Skeletal muscle cell (primary cell): ENCODE measurements around the gene ANKRD11.

Experiments used
- DNase-seq: peaks from one replicate; pipeline ENCODE4 v3.0.0-alpha.2; 2010; ENCODE audit warnings: low read depth
- H3K4me3 ChIP-seq: 2 replicates; pipeline ENCODE4 v1.5.1; 2011; ENCODE audit warnings: low read depth, mild to moderate bottlenecking, control low read depth, low read length, moderate library complexity

The ANKRD11 gene

GRCh38 chr16:89490439-89491237 is at the start of gene ANKRD11:
Gene ANKRD11, minus strand, starts transcription at chr16:89490561. Its CDS starts 173,542 bp downstream, at chr16:89317019.
- peak; percentile 99 for DNase-seq
- H3K4me3 ChIP-seq: peak within 1 kb of the TSS; percentile 92

GRCh38 chr16:89538286-89538685 is 47.9 kb upstream of the ANKRD11 start:
- no peak for DNase-seq
- H3K4me3 ChIP-seq: no peak overlapping the region

- no peak overlapping the region for H3K4me3 ChIP-seq
- no peak for DNase-seq
Measured at GRCh38 chr16:89537549-89537925, 47.2 kb upstream of the ANKRD11 start.

- no peak for DNase-seq
- no peak overlapping the region for H3K4me3 ChIP-seq
Measured at GRCh38 chr16:89536886-89537548, 46.7 kb upstream of the ANKRD11 start.

GRCh38 chr16:89536371-89536770 is 46.0 kb upstream of the ANKRD11 start:
- no peak for DNase-seq
- no peak overlapping the region for H3K4me3 ChIP-seq

GRCh38 chr16:89534252-89534756 is 43.9 kb upstream of the ANKRD11 start:
- H3K4me3 ChIP-seq: no peak overlapping the region
- peak; percentile 39 for DNase-seq

- no peak for DNase-seq
- no peak overlapping the region for H3K4me3 ChIP-seq
Measured at GRCh38 chr16:89531821-89532526, 41.6 kb upstream of the ANKRD11 start.

- DNase-seq: no peak
- no peak overlapping the region for H3K4me3 ChIP-seq
Measured at GRCh38 chr16:89530401-89531381, 40.3 kb upstream of the ANKRD11 start.

- H3K4me3 ChIP-seq: no peak overlapping the region
- no peak for DNase-seq
Measured at GRCh38 chr16:89529097-89529496, 38.7 kb upstream of the ANKRD11 start.

GRCh38 chr16:89525146-89525913 is 35.0 kb upstream of the ANKRD11 start:
- H3K4me3 ChIP-seq: no peak overlapping the region
- no peak for DNase-seq

GRCh38 chr16:89523680-89524344 is 33.5 kb upstream of the ANKRD11 start:
- no peak overlapping the region for H3K4me3 ChIP-seq
- DNase-seq: no peak

- DNase-seq: no peak
- H3K4me3 ChIP-seq: no peak overlapping the region
Measured at GRCh38 chr16:89522287-89522686, 31.9 kb upstream of the ANKRD11 start.

- DNase-seq: no peak
- no peak overlapping the region for H3K4me3 ChIP-seq
Measured at GRCh38 chr16:89519881-89520280, 29.5 kb upstream of the ANKRD11 start.

- DNase-seq: no peak
- no peak overlapping the region for H3K4me3 ChIP-seq
Measured at GRCh38 chr16:89517128-89517527, 26.8 kb upstream of the ANKRD11 start.

- no peak for DNase-seq
- no peak overlapping the region for H3K4me3 ChIP-seq
Measured at GRCh38 chr16:89512453-89512852, 22.1 kb upstream of the ANKRD11 start.

- DNase-seq: no peak
- H3K4me3 ChIP-seq: no peak overlapping the region
Measured at GRCh38 chr16:89511374-89511773, 21.0 kb upstream of the ANKRD11 start.

- DNase-seq: no peak
- H3K4me3 ChIP-seq: no peak overlapping the region
Measured at GRCh38 chr16:89510526-89510925, 20.2 kb upstream of the ANKRD11 start.
